ENCODE results near the gene FGD1.

DNA sequence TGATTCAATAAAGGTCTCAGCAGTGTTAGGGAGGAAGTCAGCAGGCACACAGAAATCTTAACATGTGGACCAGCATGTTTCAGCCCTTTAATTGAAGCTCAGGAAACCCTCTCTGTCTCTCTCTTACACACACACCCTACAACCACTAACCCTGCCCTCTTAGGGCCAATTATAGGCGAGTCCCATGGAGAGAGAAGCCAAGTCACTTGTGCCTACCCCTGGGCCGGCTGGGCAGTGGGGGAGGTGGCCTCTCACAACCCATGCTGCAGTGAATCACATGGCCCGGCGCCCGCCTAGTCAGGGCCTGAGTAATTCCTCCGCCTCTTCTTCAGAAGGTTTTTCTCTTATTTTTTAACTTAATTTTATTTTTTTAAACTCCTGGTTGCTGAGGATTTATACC, 3.7 kb downstream of the FGD1 start:
- no peak for TF ChIP-seq POLR2AphosphoS5 (IDR thresholded peaks at IDR 0.05)
- TF ChIP-seq CTCF (IDR thresholded peaks at IDR 0.05), result no peak
